Gastrocnemius medialis (tissue), 4 donors: ENCODE measurements around the gene GMCL2.

Source experiments
- POLR2A ChIP-seq, 2 donors: fragments of 450-650 bp; IDR thresholded peaks; one replicate each; pipeline ENCODE4 v1.6.1; 2017; ENCODE audit warnings: antibody characterized with exemption in 2 of 2, mild to moderate bottlenecking in 2 of 2, moderate library complexity in 2 of 2
- TF ChIP-seq, protein P1 (sequence below), 5 experiments: fragments of 450-650 bp in 3 of 5; fragments of 200-600 bp in 2 of 5; sonication (generic) in 2 of 5; IDR thresholded peaks in 4 of 5; conservative IDR thresholded peaks in 1 of 5; 1 replicate in 4 of 5; 2 replicates in 1 of 5; pipeline ENCODE4 v1.5.1; 2016 to 2019; ENCODE audit warnings: antibody characterized with exemption in 5 of 5, mild to moderate bottlenecking in 3 of 5, moderate library complexity in 3 of 5

GRCh38 chr5:178149199-178149932, 37.8 kb downstream of the GMCL2 start:
- TF ChIP-seq POLR2A (IDR thresholded peaks at IDR 0.05): no peak
- TF ChIP-seq, protein P1, sequence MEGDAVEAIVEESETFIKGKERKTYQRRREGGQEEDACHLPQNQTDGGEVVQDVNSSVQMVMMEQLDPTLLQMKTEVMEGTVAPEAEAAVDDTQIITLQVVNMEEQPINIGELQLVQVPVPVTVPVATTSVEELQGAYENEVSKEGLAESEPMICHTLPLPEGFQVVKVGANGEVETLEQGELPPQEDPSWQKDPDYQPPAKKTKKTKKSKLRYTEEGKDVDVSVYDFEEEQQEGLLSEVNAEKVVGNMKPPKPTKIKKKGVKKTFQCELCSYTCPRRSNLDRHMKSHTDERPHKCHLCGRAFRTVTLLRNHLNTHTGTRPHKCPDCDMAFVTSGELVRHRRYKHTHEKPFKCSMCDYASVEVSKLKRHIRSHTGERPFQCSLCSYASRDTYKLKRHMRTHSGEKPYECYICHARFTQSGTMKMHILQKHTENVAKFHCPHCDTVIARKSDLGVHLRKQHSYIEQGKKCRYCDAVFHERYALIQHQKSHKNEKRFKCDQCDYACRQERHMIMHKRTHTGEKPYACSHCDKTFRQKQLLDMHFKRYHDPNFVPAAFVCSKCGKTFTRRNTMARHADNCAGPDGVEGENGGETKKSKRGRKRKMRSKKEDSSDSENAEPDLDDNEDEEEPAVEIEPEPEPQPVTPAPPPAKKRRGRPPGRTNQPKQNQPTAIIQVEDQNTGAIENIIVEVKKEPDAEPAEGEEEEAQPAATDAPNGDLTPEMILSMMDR (IDR thresholded peaks at IDR 0.05 in 4 of 5, conservative IDR thresholded peaks at IDR 0.05 in 1 of 5): no peak
